GM20000 (cell line): ENCODE data around the gene KCNG2.

ENCODE experiments used
- DNase-seq: peaks from one replicate; pipeline ENCODE4 v3.0.0; 2012; ENCODE audit warnings: low spot score
- CTCF ChIP-seq: IDR thresholded peaks from 2 replicates; pipeline ENCODE4 v1.5.1; 2012; ENCODE audit warnings: mild to moderate bottlenecking, control low read depth; ENCODE audit errors: extremely low read depth, missing control alignments

KCNG2 gene

GRCh38 chr18:79943608-79944125 lies 145.9 kb downstream of the KCNG2 start:
- DNase-seq, result no peak
- TF ChIP-seq CTCF, result no peak

GRCh38 chr18:79944126-79944731 lies 146.5 kb downstream of the KCNG2 start:
- no peak for TF ChIP-seq CTCF
- peak; percentile 44 for DNase-seq

- no peak for TF ChIP-seq CTCF
- no peak for DNase-seq
Measured at GRCh38 chr18:79944746-79945117, 147.0 kb downstream of the KCNG2 start.

GRCh38 chr18:79945118-79946042 lies 147.6 kb downstream of the KCNG2 start:
- no peak for DNase-seq

GRCh38 chr18:79947054-79947755 lies 149.5 kb downstream of the KCNG2 start:
- no peak for DNase-seq
- no peak for TF ChIP-seq CTCF

More at GRCh38 chr18:79945118-79946042, 147.6 kb downstream of the KCNG2 start:
- TF ChIP-seq CTCF, result no peak

- TF ChIP-seq CTCF, result no peak
- no peak for DNase-seq
Measured at GRCh38 chr18:79947881-79948610, 150.3 kb downstream of the KCNG2 start.
